ENCODE data around the gene RNF166.
"Not testable (repeated sequence)": the region's sequence is repeated elsewhere in the genome, so short reads cannot be mapped to it uniquely, and the experiment has no call there.

Gene RNF166

DNA sequence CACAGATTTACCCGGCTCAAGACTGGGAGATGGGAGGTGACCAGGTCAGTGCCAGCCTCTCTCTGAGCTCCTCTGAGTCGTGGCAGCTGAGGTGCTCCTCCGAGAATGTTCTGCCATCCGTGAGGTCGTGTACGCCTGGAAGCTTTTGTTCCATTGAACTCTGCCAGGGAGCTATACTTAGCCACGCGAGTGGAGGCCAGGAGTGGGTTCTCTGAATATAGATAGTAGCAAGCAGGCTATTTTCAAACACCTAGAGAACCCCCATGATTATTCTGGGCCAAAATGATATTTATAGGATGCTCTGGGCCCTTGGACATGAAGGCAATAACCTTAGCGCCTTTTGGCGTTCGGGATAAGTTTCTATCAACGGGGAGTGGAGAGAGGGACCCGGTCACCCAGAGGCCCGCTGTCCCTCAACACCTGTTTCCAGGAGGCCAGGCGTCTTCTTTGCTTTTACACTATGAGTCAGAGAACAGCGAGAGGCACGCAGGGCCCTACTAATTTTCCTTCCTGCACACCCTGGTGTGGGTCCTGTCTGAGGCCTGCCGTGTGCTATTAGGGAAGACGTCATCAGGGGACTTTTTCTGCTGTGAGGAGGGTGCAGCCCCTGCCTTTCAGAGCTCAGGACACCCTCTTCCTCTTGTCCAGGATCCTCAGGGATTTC, 32.4 kb downstream of the RNF166 start:
- no peak for DNase-seq (ENCODE audit: low read depth)

DNA sequence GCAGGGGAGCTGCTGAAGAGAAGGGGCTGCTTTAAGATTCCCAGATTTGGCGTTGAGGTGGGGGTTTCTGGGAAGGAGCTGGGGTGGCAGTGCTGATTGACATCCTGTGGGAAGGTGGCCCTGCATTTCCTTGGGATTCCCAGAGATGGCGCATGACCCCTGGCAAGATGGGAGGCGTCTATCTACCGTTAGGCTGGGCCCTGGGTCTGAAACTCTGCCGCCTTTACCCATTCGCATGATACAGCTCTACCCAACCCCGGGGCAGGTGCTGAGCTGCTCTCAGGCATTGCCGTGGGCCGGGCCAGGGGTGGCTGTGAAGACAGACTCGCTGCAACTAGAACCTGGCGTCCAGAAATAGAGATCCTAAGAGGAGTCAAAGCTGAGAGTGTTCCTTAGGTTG, 33.4 kb downstream of the RNF166 start:
- DNase-seq (ENCODE audit: low read depth), result no peak

DNA sequence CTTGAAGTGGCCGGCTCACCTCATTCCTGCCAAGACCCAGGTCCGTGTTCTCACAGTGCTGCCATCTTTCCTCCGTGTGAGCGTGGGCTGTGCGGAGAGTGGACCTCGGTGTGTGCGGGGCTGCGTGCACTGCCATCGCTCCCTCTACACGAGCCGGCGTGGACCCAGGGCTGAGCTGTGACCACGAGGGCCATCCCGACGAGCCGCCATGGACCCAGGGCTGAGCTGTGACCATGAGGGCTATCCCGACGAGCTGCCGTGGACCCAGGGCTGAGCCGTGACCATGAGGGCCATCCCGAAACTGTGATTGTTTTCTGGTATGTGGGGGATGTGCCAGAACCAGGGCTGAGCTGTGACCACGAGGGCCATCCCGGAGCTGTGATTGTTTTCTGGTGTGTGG, 34.4 kb downstream of the RNF166 start:
- DNase-seq (ENCODE audit: low read depth), result no peak

DNA sequence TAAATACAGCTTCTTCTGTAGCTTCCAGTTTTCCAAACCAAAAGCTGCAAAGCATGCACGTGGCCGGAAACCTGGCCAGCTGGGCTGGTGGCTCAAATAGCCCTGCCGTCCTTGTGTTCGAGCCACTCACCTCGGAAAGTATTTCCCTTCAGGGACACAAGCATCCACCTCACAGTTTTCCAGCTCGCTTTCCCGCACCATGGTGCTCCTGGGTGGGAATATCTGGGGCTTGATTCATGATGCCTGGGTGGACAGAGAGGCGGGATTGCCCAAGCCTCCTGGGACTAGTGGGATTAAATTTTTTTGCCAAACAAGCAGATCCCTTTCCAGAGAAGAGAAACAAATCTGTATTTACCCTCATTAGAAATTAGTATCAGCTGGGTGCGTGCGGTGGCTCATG, 36.2 kb downstream of the RNF166 start:
- no peak for DNase-seq (ENCODE audit: low read depth)

DNA sequence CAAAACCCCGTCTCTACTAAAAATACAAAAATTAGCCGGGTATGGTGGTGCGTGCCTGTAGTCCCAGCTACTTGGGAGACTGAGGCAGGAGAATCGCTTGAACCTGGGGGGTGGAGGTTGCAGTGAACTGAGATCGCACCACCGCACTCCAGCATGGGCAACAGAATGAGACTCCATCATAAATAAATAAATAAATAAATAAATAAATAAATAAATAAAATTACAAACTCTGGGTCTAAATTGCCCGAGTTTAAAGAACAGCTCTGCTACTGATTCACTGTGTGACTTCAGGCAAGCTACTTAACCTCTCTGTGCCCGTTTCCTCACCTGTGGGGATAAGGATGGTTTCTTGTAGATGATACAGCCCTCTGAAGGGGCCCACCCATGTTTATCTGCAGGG, 36.7 kb downstream of the RNF166 start:
- DNase-seq (ENCODE audit: low read depth), result not testable (repeated sequence)

DNA sequence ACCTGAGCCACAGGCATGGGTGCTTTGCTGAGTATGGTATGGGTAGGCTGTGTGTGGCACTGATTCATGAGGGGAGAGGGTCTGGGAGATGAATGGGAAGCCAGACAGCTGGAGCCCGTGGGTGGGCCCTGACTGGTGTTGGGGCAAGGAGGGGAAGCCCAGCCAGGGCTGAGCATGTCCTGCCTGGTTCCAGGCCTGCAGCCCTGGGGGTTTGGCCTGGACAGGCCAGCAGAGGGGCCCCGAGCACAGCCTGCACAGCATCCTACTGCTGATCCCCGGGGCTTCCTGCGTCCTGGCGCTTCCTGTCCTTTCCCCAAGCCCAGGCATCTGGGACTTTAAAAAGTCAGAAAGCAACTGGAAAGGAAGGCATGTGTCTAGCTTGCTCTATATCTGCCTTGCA, 38.7 kb downstream of the RNF166 start:
- no peak for DNase-seq (ENCODE audit: low read depth)

DNA sequence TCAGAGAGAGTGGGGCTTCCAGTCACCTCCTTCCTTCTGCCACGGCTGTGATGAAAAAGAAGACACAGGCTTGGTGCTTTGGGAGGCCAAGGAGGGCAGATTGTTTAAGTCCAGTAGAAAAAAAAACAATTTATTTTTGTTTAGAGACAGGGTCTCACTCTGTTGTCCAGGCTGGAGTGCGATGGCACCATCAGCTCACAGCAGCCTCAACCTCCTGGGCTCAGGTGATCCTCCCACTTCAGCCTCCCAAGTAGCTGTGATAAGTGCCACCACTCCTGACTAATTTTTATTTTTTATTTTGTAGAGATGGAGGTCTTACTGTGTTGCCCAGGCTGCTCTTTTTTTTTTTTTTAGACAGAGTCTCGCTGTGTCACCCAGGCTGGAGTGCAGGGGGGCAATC, 40.6 kb downstream of the RNF166 start:
- no peak for DNase-seq (ENCODE audit: low read depth)

DNA sequence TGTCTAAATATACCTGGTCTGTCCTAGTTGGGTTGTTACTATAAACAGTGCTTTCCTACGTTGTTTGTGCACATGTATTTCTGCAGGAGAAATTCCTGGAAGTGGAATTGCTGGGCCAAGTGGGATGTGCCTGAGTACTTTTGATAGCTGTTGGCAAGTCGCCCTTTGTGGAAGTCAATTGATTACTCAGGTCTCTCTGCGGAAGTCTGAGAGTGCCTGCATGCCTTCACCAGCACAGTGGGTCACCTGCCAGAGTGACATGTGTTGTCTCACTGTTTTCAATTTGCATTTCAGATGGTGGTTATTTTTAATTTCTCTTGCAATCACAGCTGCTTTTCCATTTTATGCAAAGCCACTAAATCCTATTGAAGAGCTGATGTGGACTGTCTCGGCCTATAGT, 41.1 kb downstream of the RNF166 start:
- no peak for DNase-seq (ENCODE audit: low read depth)

DNA sequence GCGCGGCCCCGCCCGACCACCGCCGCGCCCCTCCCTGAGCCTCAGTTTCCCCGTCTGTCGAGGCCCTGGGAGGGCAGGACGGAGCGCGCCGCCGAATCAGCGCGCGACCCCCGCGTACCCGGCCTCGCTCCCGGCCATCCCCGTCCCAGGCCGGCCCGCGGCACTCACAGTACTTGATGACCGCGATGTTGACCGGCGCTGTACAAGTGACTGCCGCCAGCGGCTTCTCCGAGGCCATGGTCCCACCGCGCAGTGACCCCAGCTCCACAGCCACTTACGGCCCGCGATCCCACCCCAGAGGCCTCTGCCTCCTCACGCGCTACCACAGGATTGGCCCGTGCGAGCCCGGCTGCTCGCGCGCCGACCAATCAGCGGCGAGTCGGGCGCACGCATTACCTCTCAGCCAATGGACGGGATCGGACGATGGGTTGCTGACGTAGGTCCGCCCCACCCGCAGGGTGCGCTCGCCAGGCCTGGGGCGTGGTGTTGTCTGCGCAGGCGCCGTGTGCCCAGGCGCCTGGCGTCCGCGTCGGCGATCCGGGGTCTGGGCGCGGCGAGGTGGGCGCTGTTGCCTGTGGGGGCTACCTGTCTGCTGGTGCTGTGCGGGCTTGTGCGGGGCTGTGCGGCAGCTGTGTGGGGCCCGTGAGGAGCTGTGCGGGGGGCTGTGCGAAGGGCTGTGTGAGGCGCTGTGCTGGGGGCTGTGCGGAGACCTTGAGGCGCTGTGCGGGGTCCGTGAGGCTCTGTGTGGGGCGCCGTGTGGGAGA, 43.2 kb downstream of the RNF166 start, which contains the start of gene MVD:
MVD (minus strand) TSS at position 249 of the 764 bp plus-strand sequence; CDS start at position 238, 11 bp downstream.
- peak; percentile 91 for DNase-seq (ENCODE audit: low read depth)

DNA sequence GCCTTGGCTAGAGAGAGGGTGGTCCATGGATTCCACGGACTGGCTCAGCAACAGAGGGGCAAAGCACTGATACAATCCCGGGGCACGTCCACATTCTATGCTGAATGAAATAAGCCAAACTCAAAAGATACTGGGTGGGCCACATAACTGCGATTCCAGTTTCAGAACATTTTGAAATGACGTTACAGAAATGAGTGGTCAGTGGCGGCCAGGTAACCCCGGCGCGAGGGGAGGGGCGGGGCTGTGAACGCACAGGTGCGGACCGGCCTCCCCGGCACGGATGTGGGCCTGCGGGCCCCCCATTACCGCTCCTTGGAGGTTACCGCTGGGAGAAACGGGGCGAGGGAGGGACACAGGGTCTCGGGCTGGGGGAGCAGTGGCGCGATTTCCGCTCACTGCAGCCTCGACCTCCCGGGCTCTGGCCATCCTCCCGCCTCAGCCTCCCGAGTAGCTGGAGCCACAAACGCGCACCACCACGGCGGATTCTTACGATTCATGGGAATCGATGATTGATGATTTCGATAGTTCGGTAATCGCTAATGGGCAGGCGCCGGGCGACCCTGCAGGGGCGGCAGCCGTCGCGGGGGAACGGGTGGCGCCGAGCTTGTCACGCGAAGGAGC, 43.9 kb downstream of the RNF166 start:
- no peak for DNase-seq (ENCODE audit: low read depth)

DNA sequence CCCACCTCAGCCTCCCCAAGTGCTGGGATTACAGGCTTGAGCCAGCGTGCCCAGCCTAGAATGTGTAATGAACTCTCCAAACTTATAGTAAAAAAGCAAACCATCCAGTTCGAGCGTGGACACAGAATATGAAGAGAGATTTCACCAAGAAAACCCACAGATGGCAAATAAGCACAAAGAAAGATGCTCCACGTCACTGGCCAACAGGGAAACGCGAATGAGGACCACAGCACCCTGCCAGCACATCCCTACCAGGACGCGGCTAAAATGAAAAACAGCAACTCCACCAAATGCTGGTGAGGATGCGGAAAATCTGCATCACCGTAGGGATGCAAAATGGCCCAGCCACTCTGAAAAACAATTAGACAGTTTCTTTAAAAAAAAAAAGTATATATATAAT, 44.7 kb downstream of the RNF166 start:
- DNase-seq (ENCODE audit: low read depth), result no peak

DNA sequence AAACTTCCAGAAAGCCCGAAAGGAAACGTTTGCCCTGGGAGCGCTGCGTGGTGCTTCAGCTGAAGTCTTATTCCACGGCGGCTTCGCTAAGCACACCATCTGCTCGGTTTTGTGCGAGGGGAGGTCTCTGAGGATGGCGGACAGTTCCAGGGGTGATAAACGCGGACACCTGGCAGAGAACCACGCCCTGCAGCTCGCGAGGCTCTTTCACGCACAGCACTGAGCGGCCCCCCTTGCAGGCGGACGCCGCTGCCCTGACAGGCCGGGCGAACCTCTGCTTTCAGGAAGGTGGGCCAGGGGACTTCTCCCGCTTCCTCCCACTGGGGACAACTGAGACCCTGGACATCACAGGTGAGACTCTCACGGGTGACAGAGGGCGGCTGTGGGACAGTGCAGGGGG, 47.0 kb downstream of the RNF166 start:
- no peak for DNase-seq (ENCODE audit: low read depth)

DNA sequence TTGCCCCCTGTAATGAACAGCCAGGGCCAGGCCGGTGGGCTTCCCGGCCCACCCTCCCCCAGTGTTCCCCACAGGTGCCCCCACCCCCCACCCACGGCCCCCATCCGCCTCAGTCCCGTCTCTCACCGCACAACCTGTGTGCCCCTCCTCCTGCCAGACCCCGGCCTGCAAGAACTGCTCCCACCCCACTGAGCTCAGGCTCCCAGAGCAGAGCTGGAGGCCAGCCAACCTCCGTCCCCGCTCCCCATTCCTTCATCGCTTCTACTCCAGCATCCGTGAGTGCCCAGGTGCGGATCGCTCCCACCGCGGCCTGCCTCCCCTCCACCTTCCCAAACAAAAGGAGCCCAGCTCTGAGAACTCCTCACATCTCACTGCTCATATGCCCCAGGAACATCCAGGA, 47.5 kb downstream of the RNF166 start:
- DNase-seq (ENCODE audit: low read depth), result no peak

DNA sequence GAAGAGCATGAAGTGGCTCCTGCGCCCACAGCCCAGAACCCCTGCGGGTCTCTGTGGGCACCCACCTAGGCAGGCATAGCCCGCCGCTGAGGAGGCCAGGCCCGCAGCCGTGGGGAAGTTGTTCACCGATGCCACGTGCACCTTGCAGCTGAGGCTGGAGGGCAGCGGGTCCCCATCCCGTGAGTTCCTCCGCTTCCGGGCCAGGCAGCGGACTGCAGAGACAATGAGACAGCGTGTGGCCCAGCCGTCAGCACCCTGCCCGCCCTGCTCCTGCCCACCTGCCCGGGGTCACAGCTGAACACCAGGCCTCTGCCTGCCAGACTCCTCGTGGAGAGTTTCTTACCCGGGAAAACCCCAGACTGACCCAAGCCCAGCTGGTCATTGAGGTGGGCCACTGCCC, 48.8 kb downstream of the RNF166 start:
- DNase-seq (ENCODE audit: low read depth), result no peak

DNA sequence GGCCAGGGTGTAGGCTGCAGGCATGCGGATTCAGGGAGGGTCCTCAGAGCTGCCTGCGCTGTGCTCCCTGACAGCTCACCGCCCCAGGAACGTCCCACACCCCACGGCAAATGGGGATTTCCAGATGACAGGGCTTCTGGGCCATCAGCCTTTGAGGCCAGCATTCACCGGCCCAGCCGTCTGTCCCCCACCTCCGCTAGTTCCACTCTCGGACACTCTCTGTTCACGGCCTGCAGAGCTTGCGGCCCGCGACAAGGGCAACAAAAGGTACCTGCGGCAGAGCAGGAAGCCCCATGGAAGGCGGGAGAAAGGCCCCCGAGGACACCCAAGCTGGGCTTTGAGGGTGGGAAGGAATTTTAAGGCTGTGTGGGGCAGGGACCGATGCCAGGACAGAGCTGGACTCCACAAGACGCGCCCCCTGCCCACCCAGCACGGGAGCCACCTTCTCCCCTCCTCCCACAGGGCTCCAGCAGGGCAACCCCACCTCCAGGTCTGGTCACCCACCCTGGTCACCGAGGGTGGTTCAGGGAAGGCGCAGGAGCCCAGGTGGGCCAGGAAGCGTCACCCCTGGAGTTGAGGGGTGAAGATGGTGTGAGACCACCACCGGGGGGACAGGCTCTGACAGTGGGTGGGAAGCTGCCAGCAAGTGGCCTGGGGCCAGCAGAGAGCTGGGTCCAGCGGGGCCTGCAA, 49.8 kb downstream of the RNF166 start:
- no peak for DNase-seq (ENCODE audit: low read depth)

DNA sequence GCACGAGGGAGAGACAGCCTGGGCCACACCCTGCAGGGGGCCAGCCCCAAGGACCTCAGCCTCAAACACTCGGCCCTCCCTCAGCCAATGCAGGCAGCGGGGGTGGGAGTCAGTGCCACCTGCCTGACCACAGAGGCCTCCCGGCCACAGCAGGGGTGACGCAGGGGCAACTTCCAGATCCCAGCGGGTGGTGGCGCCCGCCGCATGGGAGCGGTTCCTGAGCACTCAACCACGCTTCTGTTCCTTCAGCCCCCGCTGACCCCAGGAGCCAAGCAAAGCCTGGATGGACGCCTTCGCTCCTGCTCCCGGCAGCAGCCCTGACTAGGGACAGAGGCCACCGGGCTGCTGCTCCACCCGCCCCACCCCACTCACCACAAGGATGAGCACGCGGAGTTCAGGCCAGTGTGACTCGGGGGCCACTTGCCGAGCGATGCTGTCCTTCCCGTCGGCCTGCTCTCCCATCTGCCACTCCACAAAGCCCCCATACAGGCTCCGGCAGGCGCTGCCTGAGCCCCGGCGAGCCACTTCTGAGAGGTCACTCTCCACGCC, 50.4 kb downstream of the RNF166 start:
- no peak for DNase-seq (ENCODE audit: low read depth)

DNA sequence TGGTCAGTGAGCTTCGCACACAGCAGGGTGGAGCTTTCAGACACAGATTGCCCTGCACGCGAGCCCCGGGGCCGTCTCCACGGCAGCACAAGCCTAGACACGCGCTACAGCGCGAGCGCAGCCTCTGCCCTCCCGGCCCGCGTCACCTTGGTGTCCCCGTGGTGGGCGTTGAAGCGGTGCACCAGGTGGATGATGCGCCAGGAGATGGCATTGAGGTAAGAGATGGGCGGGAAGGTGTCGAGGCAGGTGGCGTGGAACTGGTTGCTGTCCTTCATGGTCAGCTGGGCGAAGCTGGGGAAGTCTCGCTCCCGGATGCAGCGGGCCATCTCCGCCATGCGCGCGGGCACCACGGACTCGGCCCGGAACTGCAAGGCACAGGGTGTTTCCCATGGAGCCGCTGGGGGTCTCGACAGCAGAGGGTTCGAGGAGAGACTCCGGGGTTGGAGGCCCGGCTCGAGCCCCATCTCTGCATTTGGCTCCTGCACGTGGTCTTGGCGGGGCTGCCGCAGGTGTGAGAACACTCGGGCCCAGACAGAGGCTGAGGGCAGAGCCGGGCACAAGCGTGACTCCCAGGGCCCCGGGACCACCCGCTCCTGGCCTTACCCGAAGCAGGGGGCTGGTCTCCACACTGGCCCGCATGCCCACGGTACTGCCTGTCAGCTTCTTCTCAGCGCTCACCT, 51.0 kb downstream of the RNF166 start:
- no peak for DNase-seq (ENCODE audit: low read depth)

DNA sequence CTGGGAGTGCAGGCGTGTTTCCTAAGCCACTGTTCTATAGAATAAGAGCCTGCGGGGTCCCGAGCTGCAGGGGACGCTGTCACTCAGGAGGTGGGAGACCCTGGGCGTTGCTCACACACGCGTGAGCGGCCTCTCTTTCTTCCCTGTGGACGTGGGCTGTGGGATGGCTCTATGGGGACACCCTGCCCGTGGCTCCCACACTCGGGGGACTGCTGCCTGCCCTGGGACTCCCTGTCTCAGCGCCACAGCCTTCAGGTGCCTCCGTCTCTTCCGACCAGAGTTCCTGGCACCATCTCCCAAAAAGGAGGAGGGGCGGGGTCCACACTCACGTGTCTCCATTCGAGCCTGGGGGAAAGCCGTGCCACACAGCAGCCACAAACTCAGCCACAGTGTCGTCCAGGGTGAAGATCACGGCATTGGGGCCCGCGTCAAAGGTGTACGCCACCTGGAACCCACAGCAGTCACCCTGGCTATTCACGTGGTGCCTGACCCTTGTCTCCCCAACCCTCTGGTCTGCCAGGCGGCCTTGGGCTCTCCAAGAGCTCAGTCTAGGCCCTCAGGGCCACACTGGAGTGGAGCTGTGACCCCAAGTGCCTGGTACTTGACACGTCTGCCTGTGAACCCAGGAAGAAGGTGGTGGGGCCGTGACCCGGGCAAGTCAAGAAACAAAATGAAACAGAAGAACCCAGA, 51.7 kb downstream of the RNF166 start:
- no peak for DNase-seq (ENCODE audit: low read depth)

DNA sequence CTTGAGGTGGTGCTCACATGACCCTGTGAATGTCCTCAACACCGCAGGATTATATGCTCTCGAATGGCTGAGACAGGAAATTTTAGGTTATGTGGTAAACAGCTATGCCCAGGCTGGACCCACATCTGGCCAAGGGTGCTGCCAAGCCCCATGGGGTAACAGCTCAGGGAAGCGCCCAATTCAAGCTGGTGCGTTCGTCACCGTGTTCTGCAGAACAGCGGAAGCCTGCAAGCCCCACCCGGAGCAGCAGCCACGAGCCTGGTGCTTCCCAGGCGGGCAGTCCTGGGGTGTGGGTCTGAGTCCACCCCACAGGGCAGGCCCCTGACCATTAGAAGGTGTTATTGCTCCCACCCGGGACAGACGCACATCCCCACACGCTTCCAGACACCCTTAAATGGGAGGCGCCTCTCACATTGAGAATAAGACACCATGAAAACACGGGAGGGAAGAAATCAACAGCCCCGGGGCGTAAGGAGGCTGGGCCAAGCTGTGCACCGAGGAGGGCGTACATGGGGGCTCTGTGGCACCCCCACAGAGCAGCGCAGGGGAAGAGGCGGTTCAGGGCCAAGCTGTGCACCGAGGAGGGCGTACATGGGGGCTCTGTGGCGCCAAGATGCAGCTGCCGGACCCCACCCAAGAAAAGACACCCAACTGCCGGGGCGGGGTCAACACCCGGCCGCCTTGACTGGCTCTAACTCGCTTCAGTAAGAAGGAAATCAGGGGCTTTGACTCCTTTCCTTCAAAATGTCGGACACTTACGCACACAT, 52.4 kb downstream of the RNF166 start:
- no peak for DNase-seq (ENCODE audit: low read depth)

DNA sequence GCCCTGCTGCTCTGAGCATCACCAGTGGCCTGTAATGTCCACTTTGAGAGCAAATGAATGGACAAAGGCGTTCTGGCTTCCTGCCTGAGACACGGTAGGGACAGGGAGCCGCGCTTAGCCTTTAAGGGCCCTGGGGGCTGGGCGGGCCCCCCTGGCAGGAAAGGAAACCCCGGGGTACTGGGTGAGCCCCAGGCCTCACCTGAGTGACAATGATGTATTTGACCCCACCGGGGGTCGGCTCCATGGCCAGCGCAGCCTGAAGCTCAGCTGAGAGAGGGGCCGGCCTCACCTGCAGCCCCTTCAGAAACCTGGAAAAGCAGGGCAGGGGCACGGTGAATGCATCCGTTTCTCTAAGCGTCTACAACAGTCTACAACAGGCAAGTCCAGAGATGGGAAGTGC, 53.1 kb downstream of the RNF166 start:
- no peak for DNase-seq (ENCODE audit: low read depth)

DNA sequence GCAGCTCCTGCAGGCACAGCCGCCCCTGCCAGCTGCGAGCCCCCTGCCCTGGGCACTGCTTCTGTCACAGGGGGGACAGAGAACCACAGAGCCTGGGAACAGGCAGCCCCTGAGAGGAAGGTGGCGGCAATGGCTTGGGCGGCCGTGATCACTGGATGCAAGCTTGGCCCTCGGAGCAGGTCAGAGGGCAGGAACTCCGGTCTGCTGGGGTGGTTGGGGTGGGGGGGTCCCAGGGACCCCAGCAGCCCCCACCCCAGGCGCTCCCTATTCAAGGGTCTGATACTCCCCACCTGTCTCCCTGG, 53.5 kb downstream of the RNF166 start:
- no peak for DNase-seq (ENCODE audit: low read depth)
